OCI-LY1 (cell line): Measurements from ENCODE around the gene OTOG.

ENCODE experiments used
- H2AFZ ChIP-seq: fragments of 200-600 bp; sonication (generic), shearing (Covaris generic); 2 replicates; pipeline ENCODE4 v1.6.0; 2014; ENCODE audit warnings: antibody characterized with exemption, mild to moderate bottlenecking, low read length
- H3F3A ChIP-seq: fragments of 200-600 bp; sonication (generic), shearing (Covaris generic); 2 replicates; pipeline ENCODE4 v1.6.0; 2014; ENCODE audit warnings: mild to moderate bottlenecking, antibody characterized with exemption, low read length, moderate library complexity; ENCODE audit not compliant: insufficient read depth
- H3K27ac ChIP-seq: fragments of 200-600 bp; sonication (generic); 2 replicates; pipeline ENCODE4 v1.5.1; 2014; ENCODE audit warnings: low read length, mixed run types, mild to moderate bottlenecking, low read depth; ENCODE audit not compliant: poor library complexity, severe bottlenecking
- H3K27me3 ChIP-seq: fragments of 200-600 bp; sonication (generic); 2 replicates; pipeline ENCODE4 v1.6.0; 2014; ENCODE audit warnings: antibody characterized with exemption, mild to moderate bottlenecking, low read length, moderate library complexity; ENCODE audit not compliant: insufficient read depth
- H3K36me3 ChIP-seq: fragments of 200-600 bp; sonication (generic); 2 replicates; pipeline ENCODE4 v1.6.1; 2014; ENCODE audit warnings: mild to moderate bottlenecking, antibody characterized with exemption, low read length, moderate library complexity, mixed read lengths; ENCODE audit not compliant: insufficient read depth
- H3K4me1 ChIP-seq: fragments of 200-600 bp; sonication (generic); 2 replicates; pipeline ENCODE4 v1.5.1; 2014; ENCODE audit warnings: mild to moderate bottlenecking, low read length, moderate library complexity; ENCODE audit not compliant: insufficient read depth, severe bottlenecking
- H3K4me2 ChIP-seq: fragments of 200-600 bp; sonication (generic), shearing (Covaris generic); 2 replicates; pipeline ENCODE4 v1.6.1; 2014; ENCODE audit warnings: low read length
- H3K4me3 ChIP-seq: fragments of 200-600 bp; sonication (generic); 2 replicates; pipeline ENCODE4 v1.5.1; 2014; ENCODE audit warnings: low read length, low read depth, mild to moderate bottlenecking, mixed read lengths; ENCODE audit not compliant: poor library complexity, severe bottlenecking
- H3K79me2 ChIP-seq: fragments of 200-600 bp; shearing (Covaris generic); 2 replicates; pipeline ENCODE4 v1.6.1; 2016; ENCODE audit warnings: mixed run types, low read length, mixed read lengths; ENCODE audit not compliant: insufficient read depth
- H3K9ac ChIP-seq: fragments of 200-600 bp; sonication (generic), shearing (Covaris generic); 2 replicates; pipeline ENCODE4 v1.6.1; 2014; ENCODE audit warnings: mild to moderate bottlenecking, low read length, mixed read lengths
- H3K9me2 ChIP-seq: fragments of 200-600 bp; sonication (generic), shearing (Covaris generic); 2 replicates; pipeline ENCODE4 v1.6.1; 2014; ENCODE audit warnings: low read depth, mild to moderate bottlenecking, low read length, mixed read lengths
- H3K9me3 ChIP-seq: fragments of 200-600 bp; shearing (Covaris generic); 2 replicates; pipeline ENCODE4 v1.6.1; 2014; ENCODE audit warnings: low read length, mixed read lengths
- H4K20me1 ChIP-seq: fragments of 200-600 bp; sonication (generic), shearing (Covaris generic); 2 replicates; pipeline ENCODE4 v1.6.0; 2016; ENCODE audit warnings: mild to moderate bottlenecking, low read length; ENCODE audit not compliant: insufficient read depth
- CTCF ChIP-seq: fragments of 200-600 bp; sonication (generic), shearing (Covaris generic); IDR thresholded peaks from 2 replicates; pipeline ENCODE4 v1.5.1; 2017; ENCODE audit warnings: mild to moderate bottlenecking, antibody characterized with exemption, low read length, moderate library complexity, mixed read lengths
- EZH2 ChIP-seq: fragments of 200-600 bp; sonication (generic), shearing (Covaris generic); IDR thresholded peaks from 2 replicates; pipeline ENCODE4 v1.8.0; 2017; ENCODE audit warnings: borderline replicate concordance, mixed run types, mild to moderate bottlenecking, antibody characterized with exemption, low read length, moderate library complexity, mixed read lengths

Gene OTOG

GRCh38 chr11:17683377-17684161, 136.5 kb downstream of the OTOG start:
- H2AFZ ChIP-seq: no peak overlapping the region
- H4K20me1 ChIP-seq: no peaks in the 10 kb centered on the region
- no peaks in the 10 kb centered on the region for H3K36me3 ChIP-seq
- no peak overlapping the region for H3K27ac ChIP-seq
- H3K9ac ChIP-seq: no peak overlapping the region
- no peaks in the 10 kb centered on the region for H3K9me3 ChIP-seq
- no peaks in the 10 kb centered on the region; the same call in 1 of the 2 replicates for H3K27me3 ChIP-seq
- H3K79me2 ChIP-seq: no peaks in the 10 kb centered on the region
- no peaks in the 10 kb centered on the region for H3K4me1 ChIP-seq
- no peak overlapping the region for H3K4me3 ChIP-seq
- H3K4me2 ChIP-seq: no peak overlapping the region
- no peaks in the 10 kb centered on the region for H3K9me2 ChIP-seq
- H3F3A ChIP-seq: no peaks in the 10 kb centered on the region
- TF ChIP-seq CTCF (no peak), EZH2 (no peak)

GRCh38 chr11:17684550-17684949, 137.5 kb downstream of the OTOG start:
- no peaks in the 10 kb centered on the region for H3K36me3 ChIP-seq
- no peak overlapping the region for H3K4me3 ChIP-seq
- TF ChIP-seq EZH2: no peak
- TF ChIP-seq CTCF: no peak
- no peaks in the 10 kb centered on the region for H3K79me2 ChIP-seq
- no peaks in the 10 kb centered on the region for H3F3A ChIP-seq
- no peaks in the 10 kb centered on the region for H4K20me1 ChIP-seq
- H3K9me3 ChIP-seq: no peaks in the 10 kb centered on the region
- H3K27me3 ChIP-seq: no peaks in the 10 kb centered on the region; the same call in 1 of the 2 replicates
- no peak overlapping the region for H3K9ac ChIP-seq
- H3K4me1 ChIP-seq: no peaks in the 10 kb centered on the region
- no peak overlapping the region for H2AFZ ChIP-seq
- H3K27ac ChIP-seq: no peak overlapping the region
- no peaks in the 10 kb centered on the region for H3K9me2 ChIP-seq
- H3K4me2 ChIP-seq: no peak overlapping the region

- Histone ChIP-seq H3K4me2 (no peak overlapping the region), H3K4me1 (no peaks in the 10 kb centered on the region), H3F3A (no peaks in the 10 kb centered on the region), H3K9ac (no peak overlapping the region), H3K9me2 (no peaks in the 10 kb centered on the region), H3K27ac (no peak overlapping the region), H3K79me2 (no peaks in the 10 kb centered on the region), H3K27me3 (no peaks in the 10 kb centered on the region; the same call in 1 of the 2 replicates), H2AFZ (no peak overlapping the region), H4K20me1 (no peaks in the 10 kb centered on the region), H3K4me3 (no peak overlapping the region), H3K9me3 (no peaks in the 10 kb centered on the region), H3K36me3 (no peaks in the 10 kb centered on the region)
- TF ChIP-seq EZH2 (no peak), CTCF (no peak)
Observed at GRCh38 chr11:17686231-17686980, 139.3 kb downstream of the OTOG start.
